SJCRH30 (cell line): Measurements from ENCODE around the gene MSI1. TPM values are rescaled to one million over a fixed set of nuclear protein-coding genes. Genes with fewer than 3 reads are reported as not detected.

Experiments
- DNase-seq, 2 experiments: peaks; one replicate each; pipeline ENCODE4 v3.0.0-alpha.2; 2015 to 2020
- H3K27ac ChIP-seq: fragments of 250-450 bp; sonication (Bioruptor Pico); 2 replicates; pipeline ENCODE4 v1.5.1; 2020; ENCODE audit warnings: mild to moderate bottlenecking, moderate library complexity
- H3K27me3 ChIP-seq: fragments of 250-450 bp; sonication (Bioruptor Pico); 2 replicates; pipeline ENCODE4 v1.5.1; 2020; ENCODE audit warnings: mild to moderate bottlenecking, moderate library complexity
- H3K36me3 ChIP-seq: fragments of 250-450 bp; sonication (Bioruptor Pico); 2 replicates; pipeline ENCODE4 v1.5.1; 2020; ENCODE audit warnings: mild to moderate bottlenecking, moderate library complexity
- H3K4me1 ChIP-seq: fragments of 250-450 bp; sonication (Bioruptor Pico); 2 replicates; pipeline ENCODE4 v1.5.1; 2020; ENCODE audit warnings: mild to moderate bottlenecking, moderate library complexity
- H3K4me3 ChIP-seq: fragments of 250-450 bp; sonication (Bioruptor Pico); 2 replicates; pipeline ENCODE4 v1.5.1; 2020; ENCODE audit warnings: mild to moderate bottlenecking, moderate library complexity
- H3K9me3 ChIP-seq: fragments of 250-450 bp; sonication (Bioruptor Pico); replicated peaks from 2 replicates; pipeline ENCODE4 v1.5.1; 2020; ENCODE audit warnings: mild to moderate bottlenecking, moderate library complexity
- total RNA-seq: library from RNA; depleted of rRNA; stranded (reverse); fragments of >200 nt; shearing (Covaris generic); gene quantifications from 2 replicates; pipeline ENCODE4 v1.2.3, GENCODE V29; 2014; rRNA removed

The MSI1 gene
- total RNA-seq = 4.8 and 5.4 TPM in 2 replicates

GRCh38 chr12:120368789-120369602 is at the start of gene MSI1:
Gene MSI1 (minus strand): TSS chr12:120369164. CDS start chr12:120369091, 73 bp downstream.
- Histone ChIP-seq H3K4me3 (peak within 1 kb of the TSS; percentile 74), H3K4me1 (no peaks in the 10 kb centered on the region), H3K36me3 (no peaks in the 10 kb centered on the region), H3K9me3 (no peaks in the 10 kb centered on the region), H3K27ac (no peak within 1 kb of the TSS), H3K27me3 (peaks cover 11% of the 10 kb centered on the region)
- no peak for DNase-seq

- H3K36me3 ChIP-seq = no peaks in the 10 kb centered on the region
- no peaks in the 10 kb centered on the region for H3K27me3 ChIP-seq
- no peak for DNase-seq
- no peak overlapping the region for H3K27ac ChIP-seq
- H3K4me1 ChIP-seq = no peaks in the 10 kb centered on the region
- no peak overlapping the region for H3K4me3 ChIP-seq
- no peaks in the 10 kb centered on the region for H3K9me3 ChIP-seq
Observed at GRCh38 chr12:120417917-120418580, 49.1 kb upstream of the MSI1 start.

GRCh38 chr12:120416490-120417216 is 47.7 kb upstream of the MSI1 start:
- Histone ChIP-seq H3K27ac (no peak overlapping the region), H3K36me3 (no peaks in the 10 kb centered on the region), H3K27me3 (no peaks in the 10 kb centered on the region; the same call in 1 of the 2 replicates), H3K9me3 (no peaks in the 10 kb centered on the region), H3K4me3 (no peak overlapping the region), H3K4me1 (no peaks in the 10 kb centered on the region)
- DNase-seq = no peak

GRCh38 chr12:120413901-120414695 is 45.1 kb upstream of the MSI1 start:
- Histone ChIP-seq H3K9me3 (no peaks in the 10 kb centered on the region), H3K36me3 (no peaks in the 10 kb centered on the region), H3K4me1 (no peaks in the 10 kb centered on the region), H3K4me3 (no peak overlapping the region), H3K27ac (no peak overlapping the region), H3K27me3 (no peaks in the 10 kb centered on the region; the same call in 1 of the 2 replicates)
- DNase-seq = no peak

- Histone ChIP-seq H3K4me1 (no peaks in the 10 kb centered on the region), H3K36me3 (no peaks in the 10 kb centered on the region), H3K27ac (no peak overlapping the region), H3K9me3 (no peaks in the 10 kb centered on the region), H3K27me3 (no peaks in the 10 kb centered on the region; the same call in 1 of the 2 replicates), H3K4me3 (no peak overlapping the region)
- no peak for DNase-seq
Observed at GRCh38 chr12:120412421-120412820, 43.5 kb upstream of the MSI1 start.

GRCh38 chr12:120408771-120409170 is 39.8 kb upstream of the MSI1 start:
- H3K4me1 ChIP-seq = no peaks in the 10 kb centered on the region
- H3K9me3 ChIP-seq = no peaks in the 10 kb centered on the region
- H3K27me3 ChIP-seq = no peaks in the 10 kb centered on the region; the same call in 1 of the 2 replicates
- no peak for DNase-seq
- no peak overlapping the region for H3K27ac ChIP-seq
- H3K36me3 ChIP-seq = no peaks in the 10 kb centered on the region
- H3K4me3 ChIP-seq = no peak overlapping the region

- Histone ChIP-seq H3K27ac (no peak overlapping the region), H3K9me3 (no peaks in the 10 kb centered on the region), H3K4me1 (no peaks in the 10 kb centered on the region), H3K36me3 (no peaks in the 10 kb centered on the region), H3K4me3 (no peak overlapping the region), H3K27me3 (no peaks in the 10 kb centered on the region)
- no peak for DNase-seq
Observed at GRCh38 chr12:120406553-120406952, 37.6 kb upstream of the MSI1 start.

- DNase-seq = no peak
- no peaks in the 10 kb centered on the region for H3K9me3 ChIP-seq
- H3K27me3 ChIP-seq = no peaks in the 10 kb centered on the region
- H3K27ac ChIP-seq = no peak overlapping the region
- no peaks in the 10 kb centered on the region for H3K4me1 ChIP-seq
- H3K4me3 ChIP-seq = no peak overlapping the region
- no peaks in the 10 kb centered on the region for H3K36me3 ChIP-seq
Observed at GRCh38 chr12:120406069-120406468, 37.1 kb upstream of the MSI1 start.

- no peaks in the 10 kb centered on the region for H3K27me3 ChIP-seq
- H3K4me1 ChIP-seq = no peaks in the 10 kb centered on the region
- no peak overlapping the region for H3K27ac ChIP-seq
- H3K9me3 ChIP-seq = no peaks in the 10 kb centered on the region
- H3K4me3 ChIP-seq = no peak overlapping the region
- peak; percentile 13 to 40 for DNase-seq
- no peaks in the 10 kb centered on the region for H3K36me3 ChIP-seq
Observed at GRCh38 chr12:120404271-120404670, 35.3 kb upstream of the MSI1 start.

- H3K4me1 ChIP-seq = no peaks in the 10 kb centered on the region
- no peaks in the 10 kb centered on the region for H3K27me3 ChIP-seq
- no peak for DNase-seq
- H3K27ac ChIP-seq = no peak overlapping the region
- H3K36me3 ChIP-seq = no peaks in the 10 kb centered on the region
- H3K9me3 ChIP-seq = no peaks in the 10 kb centered on the region
- no peak overlapping the region for H3K4me3 ChIP-seq
Observed at GRCh38 chr12:120403869-120404268, 34.9 kb upstream of the MSI1 start.

GRCh38 chr12:120402217-120402616 is 33.3 kb upstream of the MSI1 start:
- no peak overlapping the region for H3K27ac ChIP-seq
- no peaks in the 10 kb centered on the region for H3K36me3 ChIP-seq
- H3K9me3 ChIP-seq = no peaks in the 10 kb centered on the region
- no peaks in the 10 kb centered on the region for H3K4me1 ChIP-seq
- no peak overlapping the region for H3K4me3 ChIP-seq
- H3K27me3 ChIP-seq = no peaks in the 10 kb centered on the region
- DNase-seq = peak; percentile 55 to 80

GRCh38 chr12:120399531-120399930 is 30.6 kb upstream of the MSI1 start:
- no peaks in the 10 kb centered on the region for H3K36me3 ChIP-seq
- DNase-seq = no peak
- H3K27ac ChIP-seq = no peak overlapping the region
- no peaks in the 10 kb centered on the region for H3K4me1 ChIP-seq
- no peaks in the 10 kb centered on the region for H3K9me3 ChIP-seq
- H3K4me3 ChIP-seq = no peak overlapping the region
- H3K27me3 ChIP-seq = peaks cover 2% of the 10 kb centered on the region; the same call in 1 of the 2 replicates

- Histone ChIP-seq H3K36me3 (no peaks in the 10 kb centered on the region), H3K27me3 (peaks cover 6% of the 10 kb centered on the region; the same call in 1 of the 2 replicates), H3K9me3 (no peaks in the 10 kb centered on the region), H3K4me1 (no peaks in the 10 kb centered on the region), H3K27ac (no peak overlapping the region), H3K4me3 (no peak overlapping the region)
- no peak for DNase-seq
Observed at GRCh38 chr12:120397824-120398540, 29.0 kb upstream of the MSI1 start.
